HEK293 (cell line): Measurements from ENCODE around the gene PHF13.

Experiments used
- BCL11A ChIP-seq: fragments of 450-650 bp; formaldehyde crosslinking; IDR thresholded peaks from 2 replicates; pipeline ENCODE4 v1.5.1; 2016; ENCODE audit warnings: low read depth, missing biosample characterization, missing genetic modification characterization
- BCL6B ChIP-seq: fragments of 450-650 bp; formaldehyde crosslinking; IDR thresholded peaks from 2 replicates; pipeline ENCODE4 v1.5.1; 2017; ENCODE audit warnings: missing biosample characterization, missing genetic modification characterization
- FEZF1 ChIP-seq: fragments of 450-650 bp; formaldehyde crosslinking; IDR thresholded peaks from 2 replicates; pipeline ENCODE4 v1.5.1; 2016; ENCODE audit warnings: missing biosample characterization, missing genetic modification characterization
- HIC1 ChIP-seq: fragments of 450-650 bp; formaldehyde crosslinking; IDR thresholded peaks from 2 replicates; pipeline ENCODE4 v1.5.1; 2016; ENCODE audit warnings: missing biosample characterization, missing genetic modification characterization
- SETDB1 ChIP-seq: IDR thresholded peaks from one replicate; pipeline ENCODE4 v1.6.1; 2017; ENCODE audit warnings: mild to moderate bottlenecking, low read length, moderate library complexity, mixed read lengths; ENCODE audit not compliant: insufficient read length
- SP3 ChIP-seq: fragments of 450-650 bp; formaldehyde crosslinking; IDR thresholded peaks from 2 replicates; pipeline ENCODE4 v1.5.1; 2016; ENCODE audit warnings: missing biosample characterization, missing genetic modification characterization
- SP7 ChIP-seq: fragments of 450-650 bp; formaldehyde crosslinking; IDR thresholded peaks from 2 replicates; pipeline ENCODE4 v1.5.1; 2016; ENCODE audit warnings: missing biosample characterization, missing genetic modification characterization
- YY2 ChIP-seq: fragments of 450-650 bp; formaldehyde crosslinking; IDR thresholded peaks from 2 replicates; pipeline ENCODE4 v1.5.1; 2016; ENCODE audit warnings: missing biosample characterization, missing genetic modification characterization
- ZBTB26 ChIP-seq: fragments of 450-650 bp; formaldehyde crosslinking; optimal IDR thresholded peaks from 2 replicates; pipeline ENCODE3; 2016; ENCODE audit warnings: missing biosample characterization, mild to moderate bottlenecking, missing genetic modification characterization
- ZBTB48 ChIP-seq: fragments of 450-650 bp; formaldehyde crosslinking; IDR thresholded peaks from 2 replicates; pipeline ENCODE4 v1.5.1; 2016; ENCODE audit warnings: missing biosample characterization, missing genetic modification characterization
- ZBTB49 ChIP-seq: fragments of 450-650 bp; formaldehyde crosslinking; IDR thresholded peaks from 2 replicates; pipeline ENCODE4 v1.5.1; 2016; ENCODE audit warnings: missing biosample characterization, missing genetic modification characterization, low read depth
- ZEB2 ChIP-seq: fragments of 450-650 bp; formaldehyde crosslinking; IDR thresholded peaks from 2 replicates; pipeline ENCODE4 v1.5.1; 2016; ENCODE audit warnings: missing biosample characterization, missing genetic modification characterization
- ZFP37 ChIP-seq: fragments of 450-650 bp; formaldehyde crosslinking; IDR thresholded peaks from 2 replicates; pipeline ENCODE4 v1.5.1; 2016; ENCODE audit warnings: missing biosample characterization, missing genetic modification characterization
- ZNF133 ChIP-seq: fragments of 450-650 bp; formaldehyde crosslinking; IDR thresholded peaks from 2 replicates; pipeline ENCODE4 v1.5.1; 2016; ENCODE audit warnings: missing biosample characterization, missing genetic modification characterization
- ZNF174 ChIP-seq: fragments of 450-650 bp; formaldehyde crosslinking; IDR thresholded peaks from 2 replicates; pipeline ENCODE4 v1.5.0; 2017; ENCODE audit warnings: missing biosample characterization, mild to moderate bottlenecking, missing genetic modification characterization
- ZNF19 ChIP-seq: fragments of 450-650 bp; formaldehyde crosslinking; IDR thresholded peaks from 2 replicates; pipeline ENCODE4; 2016; ENCODE audit warnings: missing biosample characterization, missing genetic modification characterization, low read depth
- ZNF350 ChIP-seq: fragments of 450-650 bp; formaldehyde crosslinking; IDR thresholded peaks from 2 replicates; pipeline ENCODE4 v1.5.0; 2017; ENCODE audit warnings: missing biosample characterization, mild to moderate bottlenecking, missing genetic modification characterization
- ZNF362 ChIP-seq: fragments of 450-650 bp; formaldehyde crosslinking; IDR thresholded peaks from 2 replicates; pipeline ENCODE4 v1.5.1; 2016; ENCODE audit warnings: missing biosample characterization, missing genetic modification characterization
- ZNF433 ChIP-seq: fragments of 450-650 bp; formaldehyde crosslinking; IDR thresholded peaks from 2 replicates; pipeline ENCODE4 v1.5.1; 2016; ENCODE audit warnings: missing biosample characterization, missing genetic modification characterization, low read depth
- ZNF596 ChIP-seq: fragments of 450-650 bp; IDR thresholded peaks from 2 replicates; pipeline ENCODE4 v1.5.0; 2018; ENCODE audit warnings: missing biosample characterization, mild to moderate bottlenecking, missing genetic modification characterization, moderate library complexity
- ZNF645 ChIP-seq: fragments of 450-650 bp; formaldehyde crosslinking; IDR thresholded peaks from 2 replicates; pipeline ENCODE4; 2016; ENCODE audit warnings: missing biosample characterization, missing genetic modification characterization
- ZNF654 ChIP-seq: fragments of 450-650 bp; formaldehyde crosslinking; IDR thresholded peaks from 2 replicates; pipeline ENCODE4 v1.5.1; 2016; ENCODE audit warnings: low read depth, missing biosample characterization, missing genetic modification characterization
- ZNF692 ChIP-seq: fragments of 450-650 bp; formaldehyde crosslinking; IDR thresholded peaks from 2 replicates; pipeline ENCODE4 v1.5.1; 2016; ENCODE audit warnings: missing biosample characterization, missing genetic modification characterization
- ZNF768 ChIP-seq: fragments of 450-650 bp; formaldehyde crosslinking; IDR thresholded peaks from 2 replicates; pipeline ENCODE4 v1.5.1; 2018; ENCODE audit warnings: missing biosample characterization, mild to moderate bottlenecking, missing genetic modification characterization
- ZNF791 ChIP-seq: fragments of 450-650 bp; formaldehyde crosslinking; IDR thresholded peaks from 2 replicates; pipeline ENCODE4 v1.5.1; 2016; ENCODE audit warnings: missing biosample characterization, missing genetic modification characterization
- ZNF843 ChIP-seq: fragments of 450-650 bp; formaldehyde crosslinking; IDR thresholded peaks from 2 replicates; pipeline ENCODE4 v1.5.1; 2016; ENCODE audit warnings: missing biosample characterization, missing genetic modification characterization

The PHF13 gene

GRCh38 chr1:6624710-6625583 lies 11.4 kb downstream of the PHF13 start, which contains the start of gene THAP3 (continued):
- TF ChIP-seq ZNF362 (tag by site-specific recombination) (0 out of 2 replicates have a peak, but pooled peaks have one; percentile 7), ZNF433 (tag by site-specific recombination) (no peak), ZBTB49 (tag by site-specific recombination) (no peak), SP7 (peak; percentile 75), ZNF768 (tag by site-specific recombination) (no peak), ZNF596 (0 out of 2 replicates have a peak, but pooled peaks have one; percentile 14), ZNF843 (peak; percentile 66), ZEB2 (tag by site-specific recombination) (peak; percentile 64), HIC1 (tag by site-specific recombination) (peak; percentile 89), ZNF133 (tag by site-specific recombination) (no peak), ZNF645 (no peak), SP3 (peak; percentile 94), ZNF19 (no peak), BCL6B (tag by site-specific recombination) (no peak), ZNF350 (no peak), FEZF1 (tag by site-specific recombination) (no peak), ZBTB26 (peak; percentile 87), SETDB1 (no peak), ZNF174 (tag by site-specific recombination) (no peak), YY2 (tag by site-specific recombination) (peak; percentile 55; the same call in 1 of the 2 replicates), BCL11A (tag by site-specific recombination) (no peak), ZNF791 (tag by site-specific recombination) (no peak), ZFP37 (tag by site-specific recombination) (peak; percentile 86), ZNF654 (no peak), ZBTB48 (tag by site-specific recombination) (peak; percentile 71; the same call in 1 of the 2 replicates), ZNF692 (tag by site-specific recombination) (peak; percentile 53; the same call in 1 of the 2 replicates)
